Prostate gland (tissue), 2 donors: ENCODE measurements around the gene SOX9. TPM values are rescaled to one million over a fixed set of nuclear protein-coding genes. Genes with fewer than 3 reads are reported as not detected.

Experiments
- DNase-seq: peaks from one replicate; pipeline ENCODE4 v3.0.0-alpha.2; 2019; ENCODE audit warnings: low spot score
- H3K27ac ChIP-seq, 2 donors: fragments of 200-600 bp; sonication (generic); 2 replicates each; pipeline ENCODE4 v1.5.1; 2017 to 2019
- H3K27me3 ChIP-seq: fragments of 200-600 bp; sonication (generic); replicated peaks from 2 replicates; pipeline ENCODE4 v1.5.1; 2019; ENCODE audit not compliant: insufficient read depth
- H3K36me3 ChIP-seq, 2 donors: fragments of 200-600 bp; sonication (generic); 1 replicate in 1 of 2; 2 replicates in 1 of 2; pipeline versions ENCODE4 v1.5.1 to v1.8.1; 2017 to 2019
- H3K4me1 ChIP-seq: fragments of 200-600 bp; sonication (generic); replicated peaks from 2 replicates; pipeline ENCODE4 v1.5.1; 2019
- H3K4me3 ChIP-seq, 2 donors: fragments of 200-600 bp; sonication (generic); 2 replicates each; pipeline ENCODE4 v1.5.1; 2017 to 2019
- H3K9me3 ChIP-seq: fragments of 200-600 bp; sonication (generic); 2 replicates; pipeline ENCODE4 v1.5.1; 2017
- POLR2A ChIP-seq: fragments of 450-650 bp; IDR thresholded peaks from one replicate; pipeline ENCODE4 v1.6.1; 2016; ENCODE audit warnings: antibody characterized with exemption, mild to moderate bottlenecking
- POLR2AphosphoS5 ChIP-seq: sonication (generic); formaldehyde crosslinking; IDR thresholded peaks from one replicate; pipeline ENCODE4 v1.6.1; 2017; ENCODE audit warnings: antibody characterized with exemption
- WGBS: methylation state at CpG from one replicate; pipeline ENCODE4 v1.1.5; 2018; 5-methylcytosine and 5-hydroxymethylcytosine counted together
- intact Hi-C: fragments of 100-400 bp; cut with DNase I; formaldehyde crosslinking; loops from one replicate; pipeline ENCODE4 v1.14.2; 2022
- total RNA-seq, 2 donors: library from RNA; depleted of rRNA; stranded (reverse); fragments of >200 nt; gene quantifications; one replicate each; pipeline ENCODE4 v1.1.0, GENCODE V29; 2016
- TF ChIP-seq, protein P1 (sequence below), 4 experiments: fragments of 200-600 bp in 2 of 4; fragments of 450-650 bp in 2 of 4; sonication (generic) in 2 of 4; IDR thresholded peaks; 1 replicate in 3 of 4; 2 replicates in 1 of 4; pipeline ENCODE4 v1.5.1; 2016 to 2019; ENCODE audit warnings: antibody characterized with exemption in 4 of 4, mild to moderate bottlenecking in 2 of 4, moderate library complexity in 2 of 4

SOX9 gene
- total RNA-seq, 2 donors from 2014 or later = 92.8 to 204 TPM

DNA sequence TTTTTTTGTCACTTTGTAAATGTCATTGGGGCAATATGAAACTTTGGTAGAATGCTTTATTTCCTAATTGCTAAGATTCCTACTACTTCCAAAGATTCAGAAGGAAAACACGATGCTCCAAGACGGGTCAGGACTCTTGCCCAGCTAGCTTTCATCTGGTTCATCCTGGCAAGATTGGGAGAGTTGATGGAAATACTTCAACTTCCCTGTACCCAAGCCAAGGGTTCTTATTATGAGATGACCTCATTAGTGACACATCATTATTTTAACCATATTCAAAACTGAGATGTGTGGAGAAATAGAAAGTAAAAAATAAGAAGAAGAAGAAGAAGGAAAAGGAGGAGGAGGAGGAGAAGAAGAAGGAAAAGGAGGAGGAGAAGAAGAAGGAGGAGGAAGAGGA is 25.6 kb downstream of the SOX9 start:
- no peak overlapping the region for H3K4me3 ChIP-seq
- 56% methylated on average over 2 of the region's 2 CpGs for WGBS
- H3K9me3 ChIP-seq = no peaks in the 10 kb centered on the region
- H3K27me3 ChIP-seq = no peaks in the 10 kb centered on the region
- TF ChIP-seq, protein P1, sequence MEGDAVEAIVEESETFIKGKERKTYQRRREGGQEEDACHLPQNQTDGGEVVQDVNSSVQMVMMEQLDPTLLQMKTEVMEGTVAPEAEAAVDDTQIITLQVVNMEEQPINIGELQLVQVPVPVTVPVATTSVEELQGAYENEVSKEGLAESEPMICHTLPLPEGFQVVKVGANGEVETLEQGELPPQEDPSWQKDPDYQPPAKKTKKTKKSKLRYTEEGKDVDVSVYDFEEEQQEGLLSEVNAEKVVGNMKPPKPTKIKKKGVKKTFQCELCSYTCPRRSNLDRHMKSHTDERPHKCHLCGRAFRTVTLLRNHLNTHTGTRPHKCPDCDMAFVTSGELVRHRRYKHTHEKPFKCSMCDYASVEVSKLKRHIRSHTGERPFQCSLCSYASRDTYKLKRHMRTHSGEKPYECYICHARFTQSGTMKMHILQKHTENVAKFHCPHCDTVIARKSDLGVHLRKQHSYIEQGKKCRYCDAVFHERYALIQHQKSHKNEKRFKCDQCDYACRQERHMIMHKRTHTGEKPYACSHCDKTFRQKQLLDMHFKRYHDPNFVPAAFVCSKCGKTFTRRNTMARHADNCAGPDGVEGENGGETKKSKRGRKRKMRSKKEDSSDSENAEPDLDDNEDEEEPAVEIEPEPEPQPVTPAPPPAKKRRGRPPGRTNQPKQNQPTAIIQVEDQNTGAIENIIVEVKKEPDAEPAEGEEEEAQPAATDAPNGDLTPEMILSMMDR (IDR thresholded peaks at IDR 0.05) = no peak
- no peak for TF ChIP-seq POLR2AphosphoS5
- TF ChIP-seq POLR2A = no peak
- no peak overlapping the region for H3K27ac ChIP-seq
- no peaks in the 10 kb centered on the region for H3K4me1 ChIP-seq
- intact Hi-C loops = no loop called here
- DNase-seq = no peak
- no peaks in the 10 kb centered on the region for H3K36me3 ChIP-seq

DNA sequence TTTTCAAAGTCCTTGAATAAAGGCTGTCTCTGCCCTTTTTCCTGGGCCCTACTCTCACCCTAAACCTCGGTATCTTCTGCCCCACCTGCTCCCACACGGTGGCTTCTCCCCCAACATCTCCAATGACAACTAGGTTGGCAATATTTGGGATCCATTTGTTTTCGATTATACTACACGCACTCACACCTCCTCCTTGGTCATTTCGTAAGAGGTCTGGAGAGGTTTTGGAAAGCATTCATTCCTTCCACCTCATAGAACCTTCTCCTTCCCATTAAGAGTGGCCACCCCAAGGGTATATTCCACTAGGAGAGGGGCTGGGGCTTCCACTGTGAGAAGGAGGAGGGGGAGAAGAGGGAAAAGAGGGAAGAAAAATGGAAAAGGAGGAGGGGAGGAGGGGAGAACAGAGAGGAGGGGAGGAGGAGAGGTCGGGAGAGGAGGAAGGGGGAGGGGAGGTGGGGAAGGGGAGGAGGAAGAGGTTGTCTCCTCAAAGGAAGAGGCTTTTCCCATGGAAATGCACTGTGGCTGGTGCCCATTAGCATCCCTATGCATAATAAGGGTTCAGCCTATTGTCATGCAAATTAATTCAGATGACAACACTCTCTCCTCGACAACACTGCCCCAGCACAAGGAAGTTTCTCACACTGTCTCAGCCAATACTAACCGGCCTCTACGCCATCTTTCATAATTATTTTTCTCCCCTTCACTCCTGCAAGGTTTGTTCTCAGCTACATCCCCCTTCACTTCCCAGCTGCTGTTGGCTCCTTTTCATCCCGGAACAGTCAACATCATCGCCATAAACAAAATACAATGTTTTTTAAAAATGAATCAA is 30.0 kb downstream of the SOX9 start:
- no peak for TF ChIP-seq POLR2AphosphoS5
- TF ChIP-seq, protein P1 (IDR thresholded peaks at IDR 0.05) = no peak
- TF ChIP-seq POLR2A = no peak
- WGBS = 73% methylated on average over 11 of the region's 11 CpGs

DNA sequence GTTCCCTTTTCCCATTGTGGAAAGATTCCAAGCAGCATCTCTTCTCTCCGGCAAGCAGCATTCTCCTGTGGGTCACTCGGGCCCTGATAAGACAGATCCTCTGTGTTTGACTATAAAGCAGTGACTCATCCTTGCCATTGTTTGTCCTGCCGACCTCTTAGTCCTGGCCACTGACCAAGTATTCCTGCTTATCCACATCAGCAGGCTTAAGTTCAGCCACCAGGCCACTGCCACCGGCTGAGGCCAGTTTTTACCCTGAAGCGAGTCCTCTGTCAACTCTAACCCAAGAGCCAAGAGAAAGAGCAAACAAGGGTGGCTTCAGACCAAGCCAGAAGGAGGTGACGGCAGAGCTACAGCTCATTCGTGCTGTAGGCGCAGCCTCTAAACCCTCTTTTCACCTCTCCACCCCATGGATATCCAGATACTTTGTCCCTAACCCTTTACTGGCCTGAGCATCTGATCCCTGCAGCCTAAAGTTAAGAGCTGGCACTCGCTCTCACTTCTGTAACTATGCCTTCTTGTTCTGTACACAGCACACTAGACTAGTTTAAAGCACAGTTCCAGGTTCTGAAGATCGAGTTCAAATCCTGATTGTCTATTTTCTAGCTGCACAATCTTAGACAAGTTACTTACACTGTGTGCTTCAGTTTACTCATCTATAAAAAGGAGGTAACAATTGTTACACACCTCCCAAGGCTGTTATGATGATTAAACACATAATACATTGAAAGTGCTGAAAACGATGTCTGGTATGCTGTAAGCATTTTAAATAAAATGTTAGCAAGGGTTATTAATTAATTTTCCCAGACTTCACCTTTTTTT is 31.0 kb downstream of the SOX9 start:
- Histone ChIP-seq H3K27ac (peak overlapping the region; percentile 28 to 42), H3K4me1 (no peaks in the 10 kb centered on the region), H3K36me3 (no peaks in the 10 kb centered on the region), H3K4me3 (no peak overlapping the region), H3K27me3 (no peaks in the 10 kb centered on the region), H3K9me3 (no peaks in the 10 kb centered on the region)
- TF ChIP-seq POLR2AphosphoS5 = peak; percentile 81
- TF ChIP-seq, protein P1 (IDR thresholded peaks at IDR 0.05) = no peak
- peak; percentile 85 for DNase-seq
- intact Hi-C loops = no loop called here
- 31% methylated on average over 11 of the region's 11 CpGs for WGBS

More for the DNA sequence above, 30.0 kb downstream of the SOX9 start:
- H3K4me1 ChIP-seq = no peaks in the 10 kb centered on the region
- no peaks in the 10 kb centered on the region for H3K27me3 ChIP-seq
- H3K9me3 ChIP-seq = no peaks in the 10 kb centered on the region
- intact Hi-C loops = no loop called here
- no peaks in the 10 kb centered on the region for H3K36me3 ChIP-seq
- no peak for DNase-seq
- peak overlapping the region; percentile 28 to 42 for H3K27ac ChIP-seq
- H3K4me3 ChIP-seq = no peak overlapping the region

DNA sequence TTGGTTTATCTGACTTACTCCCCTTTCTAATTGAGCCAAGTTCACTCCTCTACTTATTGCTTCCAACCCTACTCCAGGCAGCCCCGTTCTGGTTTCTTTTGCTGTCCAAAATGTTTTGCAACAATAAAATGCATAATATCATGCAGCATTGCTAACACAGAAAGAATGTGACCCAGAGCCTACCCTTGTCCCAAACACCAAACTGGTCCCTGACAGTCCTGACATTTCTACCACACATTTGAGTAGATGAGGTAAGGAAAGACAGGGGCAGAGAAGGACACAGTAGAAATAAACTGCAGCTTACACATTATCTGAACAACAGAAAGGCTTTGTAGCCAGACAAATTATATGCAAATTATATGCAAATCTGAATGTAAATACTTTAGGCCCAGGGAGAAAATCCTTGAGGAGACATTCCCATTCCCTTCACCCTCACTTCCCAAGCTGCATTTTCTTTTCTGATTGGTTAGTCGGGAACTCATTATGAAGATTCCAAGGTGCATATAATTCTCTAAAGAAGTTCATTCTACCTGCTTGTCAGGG is 31.6 kb downstream of the SOX9 start:
- WGBS = 63% methylated on average over 2 of the region's 2 CpGs
- no peak for TF ChIP-seq POLR2AphosphoS5
- TF ChIP-seq, protein P1 (IDR thresholded peaks at IDR 0.05) = no peak
- TF ChIP-seq POLR2A = no peak

More for the DNA sequence above, 31.6 kb downstream of the SOX9 start:
- intact Hi-C loops = no loop called here
- H3K27ac ChIP-seq = peak overlapping the region; percentile 28 to 42
- H3K27me3 ChIP-seq = no peaks in the 10 kb centered on the region
- H3K4me3 ChIP-seq = no peak overlapping the region
- H3K9me3 ChIP-seq = no peaks in the 10 kb centered on the region
- DNase-seq = no peak
- no peaks in the 10 kb centered on the region for H3K4me1 ChIP-seq
- H3K36me3 ChIP-seq = no peaks in the 10 kb centered on the region
